HG03442 (cell line): Measurements from ENCODE around the gene RHOH.
A peak's percentile ranks its signal among the peaks of the same experiment; 100 is the strongest.
"Not testable (repeated sequence)": the region's sequence is repeated elsewhere in the genome, so short reads cannot be mapped to it uniquely, and the experiment has no call there.

Source experiments
- ATAC-seq: cut with Tn5 transposase; IDR thresholded peaks from one replicate; pipeline ENCODE4 v1.9.1; 2021; ENCODE audit warnings: mild to moderate bottlenecking, moderate library complexity; ENCODE audit not compliant: unreplicated experiment

RHOH gene

DNA sequence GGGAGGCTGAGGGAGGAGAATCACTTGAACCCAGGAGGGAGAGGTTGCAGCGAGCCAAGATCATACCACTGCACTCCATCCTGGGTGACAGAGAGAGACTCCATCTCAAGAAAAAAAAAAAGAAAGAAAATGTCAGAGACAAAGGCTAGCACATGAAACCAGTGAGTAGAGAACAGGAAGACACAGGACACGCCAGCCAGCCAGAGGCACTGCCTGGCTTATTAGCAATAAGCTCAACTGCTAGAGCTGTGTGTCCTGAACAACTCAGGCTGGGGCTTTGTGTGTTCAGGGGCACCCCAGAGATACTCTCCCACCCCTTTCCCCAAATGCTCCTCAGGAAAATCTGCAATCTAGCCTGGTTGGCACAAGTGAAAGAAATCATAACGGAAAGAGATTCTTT, 60.0 kb downstream of the RHOH start:
- no peak for ATAC-seq

DNA sequence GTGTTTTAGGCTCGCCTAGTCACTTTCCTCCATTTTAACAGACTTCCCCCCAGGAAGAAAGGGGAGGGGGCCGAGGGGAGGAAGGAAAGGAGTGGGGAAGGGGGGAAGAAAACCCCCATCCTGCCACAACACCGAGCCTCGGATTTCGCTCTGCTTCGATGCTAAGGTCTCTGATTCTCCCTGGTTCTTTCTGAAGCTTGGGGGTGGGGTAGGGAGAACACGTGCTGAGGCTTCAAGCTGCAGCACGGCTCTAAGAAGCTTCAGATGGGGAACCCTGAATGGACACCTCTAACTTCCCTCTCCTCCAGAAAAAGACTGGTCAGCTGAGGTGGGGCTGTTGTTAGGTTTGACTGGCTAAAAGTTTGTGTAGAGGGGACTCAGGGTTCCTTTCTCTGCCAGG, 61.8 kb downstream of the RHOH start:
- ATAC-seq: no peak

- no peak for ATAC-seq
Observed at GRCh38 chr4:40261231-40262076, 64.6 kb downstream of the RHOH start.

DNA sequence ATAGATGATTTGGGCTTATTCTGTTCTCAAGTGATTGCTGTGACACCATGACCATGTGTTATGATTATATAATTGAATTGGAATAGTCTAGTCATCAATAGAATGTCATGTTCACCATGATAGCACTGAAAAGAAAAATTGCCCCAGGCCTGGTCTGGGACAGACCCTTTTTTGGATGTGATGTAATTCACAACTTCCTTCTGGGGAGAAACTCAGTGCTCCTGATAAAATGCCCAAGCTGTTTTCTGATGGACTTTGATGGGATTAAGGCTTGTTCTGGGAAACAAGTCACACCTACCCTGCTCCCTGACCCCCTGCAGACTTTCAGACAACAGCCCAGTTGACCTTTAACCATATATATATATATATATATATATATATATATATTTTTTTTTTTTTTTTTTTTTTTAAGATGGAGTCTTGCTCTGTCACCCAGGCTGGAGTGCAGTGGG, 65.3 kb downstream of the RHOH start:
- ATAC-seq: no peak

DNA sequence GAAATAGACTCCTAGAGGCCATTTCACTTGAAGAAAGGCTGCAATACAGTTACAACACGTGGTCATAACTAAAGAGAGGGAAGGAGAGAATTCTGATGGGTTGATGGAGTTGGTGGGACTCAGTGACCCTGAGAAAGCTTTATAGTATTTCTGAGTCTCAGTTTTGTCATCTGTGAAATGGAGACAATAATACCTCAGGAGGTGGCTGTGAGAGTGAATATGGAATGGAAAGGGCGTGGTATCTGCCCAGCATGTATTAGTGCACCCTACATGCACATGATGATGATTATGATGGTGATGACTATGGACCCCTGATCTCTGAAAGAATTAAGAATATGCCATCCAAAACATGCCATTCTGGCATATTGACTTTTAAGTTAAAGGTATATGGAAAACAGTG, 66.0 kb downstream of the RHOH start:
- ATAC-seq: no peak

GRCh38 chr4:40264497-40264896, 67.7 kb downstream of the RHOH start:
- ATAC-seq: no peak

GRCh38 chr4:40264995-40265909, 68.4 kb downstream of the RHOH start:
- no peak for ATAC-seq

GRCh38 chr4:40265910-40266274, 69.1 kb downstream of the RHOH start:
- ATAC-seq: no peak

DNA sequence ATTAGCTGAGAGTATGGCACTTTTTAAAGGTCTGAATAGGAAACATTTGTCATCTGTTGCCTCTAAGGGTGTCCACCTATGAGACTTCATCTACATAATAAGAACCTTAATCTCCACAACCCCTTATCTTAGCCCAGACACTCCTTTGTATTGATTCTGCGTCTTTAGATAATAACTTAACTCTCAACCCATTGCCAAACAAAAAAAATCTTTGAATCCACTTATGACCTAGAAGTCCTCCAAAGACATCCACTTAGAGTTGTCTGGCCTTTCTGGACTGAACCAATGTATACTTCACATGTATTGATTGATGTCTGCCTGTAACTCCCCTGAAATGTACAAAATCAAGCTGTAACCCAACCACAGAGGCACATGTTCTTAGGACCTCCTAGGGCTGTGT, 72.3 kb downstream of the RHOH start:
- ATAC-seq: no peak

DNA sequence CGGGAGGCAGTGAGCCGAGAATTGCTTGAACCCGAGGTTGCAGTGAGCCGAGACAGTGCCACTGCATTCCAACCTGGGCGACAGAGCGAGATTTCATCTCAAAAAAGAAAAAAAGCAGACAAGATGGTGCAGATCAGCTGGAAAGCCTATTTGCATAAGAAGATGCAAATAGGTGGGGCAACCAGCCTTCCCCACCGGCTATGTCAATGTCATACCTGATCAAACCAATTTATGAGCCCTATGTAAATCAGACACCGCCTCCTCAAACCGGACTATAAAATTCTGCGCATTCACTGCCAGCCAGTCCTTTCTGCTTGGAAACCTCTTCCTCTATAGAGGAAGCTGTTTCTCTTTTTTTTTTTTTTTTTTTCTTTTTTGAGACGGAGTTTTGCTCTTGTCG, 73.8 kb downstream of the RHOH start:
- ATAC-seq: no peak

GRCh38 chr4:40275065-40275730, 78.4 kb downstream of the RHOH start:
- no peak for ATAC-seq

- no peak for ATAC-seq
Observed at GRCh38 chr4:40276546-40276945, 79.7 kb downstream of the RHOH start.

DNA sequence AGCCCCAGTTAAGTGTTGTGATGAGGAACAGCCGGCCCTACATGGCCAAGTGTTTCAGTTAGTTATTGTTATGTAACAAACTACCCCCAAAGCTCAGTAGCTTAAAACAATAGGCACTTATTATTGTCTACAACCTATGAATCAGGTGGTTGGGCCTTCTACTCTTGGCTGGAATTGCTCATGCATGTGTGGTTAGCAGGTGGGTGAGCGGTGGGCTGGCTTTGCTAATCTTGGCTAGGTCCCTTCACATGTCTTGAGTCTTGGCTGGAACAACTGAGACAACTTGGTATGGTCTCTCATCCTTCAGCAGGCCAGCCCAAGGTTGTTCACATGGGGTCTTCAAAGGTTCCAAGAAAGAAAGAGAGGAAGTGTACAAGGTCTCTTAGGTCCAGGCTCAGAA, 83.8 kb downstream of the RHOH start:
- ATAC-seq: no peak

DNA sequence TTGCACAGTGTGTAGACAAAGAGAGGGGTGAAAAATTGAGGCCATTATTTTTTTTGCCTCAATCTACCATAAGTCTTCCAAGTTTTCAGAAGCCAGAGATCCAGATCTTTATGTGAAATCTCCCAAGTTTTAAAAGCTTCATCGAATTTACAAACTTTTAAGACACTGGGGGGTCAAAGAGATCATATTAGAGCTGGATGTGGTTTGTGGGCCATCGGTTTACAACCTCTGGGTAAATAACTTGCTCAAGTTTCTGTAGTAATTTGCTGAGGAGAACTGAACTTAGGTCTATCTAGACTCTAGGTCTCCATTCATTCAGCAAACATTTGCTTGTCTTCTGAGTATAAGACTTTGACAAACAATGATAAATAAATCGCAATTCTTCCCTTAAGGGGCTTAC, 84.3 kb downstream of the RHOH start:
- no peak for ATAC-seq

GRCh38 chr4:40281913-40282312, 85.1 kb downstream of the RHOH start:
- no peak for ATAC-seq

DNA sequence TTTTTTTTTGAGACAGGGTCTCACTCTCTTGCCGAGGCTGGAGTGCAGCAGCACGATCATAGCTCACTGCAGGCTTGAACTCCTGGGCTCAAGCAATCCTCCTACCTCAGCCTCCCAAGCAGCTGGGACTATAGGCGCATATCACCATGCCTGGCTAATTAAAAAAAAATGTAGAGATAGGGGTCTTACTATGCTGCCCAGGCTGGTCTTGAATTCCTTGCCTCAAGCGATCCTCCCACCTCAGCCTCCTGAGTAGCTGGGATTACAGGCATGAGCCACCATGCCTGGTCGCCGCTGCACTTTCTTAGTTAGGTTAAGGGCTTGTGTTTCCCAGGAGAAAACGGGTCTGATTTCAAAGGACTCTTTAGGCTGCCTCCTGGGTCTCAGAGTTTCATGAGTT, 86.0 kb downstream of the RHOH start:
- ATAC-seq: not testable (repeated sequence)

DNA sequence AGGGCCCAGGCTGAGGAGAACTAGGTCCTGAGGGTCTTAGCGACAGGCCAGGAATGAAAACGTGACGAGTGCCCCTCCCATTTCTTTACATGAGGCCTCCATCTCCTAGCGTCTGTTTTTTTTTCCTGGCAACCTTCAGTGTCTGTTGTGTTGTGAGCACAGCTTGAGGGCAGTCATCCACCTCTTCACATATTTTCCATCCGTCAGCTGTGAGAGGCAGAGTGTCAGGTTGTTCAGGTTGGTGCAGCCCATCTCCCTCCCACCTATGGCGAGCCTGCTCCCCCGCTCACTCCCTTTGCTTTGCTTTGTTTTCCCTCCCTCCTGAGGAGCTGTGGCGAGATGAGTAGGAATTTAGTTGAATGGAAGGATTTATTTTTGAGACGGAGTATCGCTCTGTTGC, 86.6 kb downstream of the RHOH start:
- no peak for ATAC-seq

DNA sequence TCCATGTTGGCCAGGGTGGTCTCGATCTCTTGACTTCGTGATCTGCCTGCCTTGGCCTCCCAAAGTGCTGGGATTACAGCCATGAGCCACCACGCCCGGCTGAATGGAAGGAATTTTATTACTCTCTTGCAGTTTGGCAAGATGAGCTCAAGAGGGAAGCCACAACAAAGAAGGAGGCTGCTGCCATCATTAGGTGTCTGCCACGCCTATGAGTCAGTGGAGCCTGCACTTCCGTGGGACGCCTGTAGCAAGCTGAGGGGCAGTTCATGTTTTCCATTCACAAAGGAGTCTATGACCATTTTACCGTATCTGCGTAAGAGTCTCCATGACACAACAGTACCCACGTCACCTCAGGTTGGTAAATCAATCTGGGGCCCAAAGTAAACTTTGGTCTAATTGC, 87.1 kb downstream of the RHOH start:
- ATAC-seq: no peak

GRCh38 chr4:40285692-40286091, 88.9 kb downstream of the RHOH start:
- no peak for ATAC-seq

DNA sequence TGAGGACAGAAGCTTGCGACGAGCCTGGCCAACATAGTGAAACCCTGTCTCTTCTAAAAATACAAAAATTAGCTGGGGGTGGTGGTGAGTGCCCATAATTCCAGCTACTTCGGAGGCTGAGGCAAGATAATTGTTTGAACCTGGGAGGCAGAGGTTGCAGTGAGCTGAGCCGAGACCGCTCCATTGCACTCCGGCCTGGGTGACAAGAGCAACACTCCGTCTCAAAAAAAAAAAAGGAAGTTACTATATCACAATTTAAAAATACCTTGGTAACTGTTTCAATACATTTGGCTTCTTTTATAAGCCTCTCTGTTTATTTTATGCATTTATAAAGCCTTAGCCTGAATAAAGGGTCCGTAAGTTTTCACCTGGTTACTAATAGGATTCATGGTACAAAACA, 91.7 kb downstream of the RHOH start:
- no peak for ATAC-seq

DNA sequence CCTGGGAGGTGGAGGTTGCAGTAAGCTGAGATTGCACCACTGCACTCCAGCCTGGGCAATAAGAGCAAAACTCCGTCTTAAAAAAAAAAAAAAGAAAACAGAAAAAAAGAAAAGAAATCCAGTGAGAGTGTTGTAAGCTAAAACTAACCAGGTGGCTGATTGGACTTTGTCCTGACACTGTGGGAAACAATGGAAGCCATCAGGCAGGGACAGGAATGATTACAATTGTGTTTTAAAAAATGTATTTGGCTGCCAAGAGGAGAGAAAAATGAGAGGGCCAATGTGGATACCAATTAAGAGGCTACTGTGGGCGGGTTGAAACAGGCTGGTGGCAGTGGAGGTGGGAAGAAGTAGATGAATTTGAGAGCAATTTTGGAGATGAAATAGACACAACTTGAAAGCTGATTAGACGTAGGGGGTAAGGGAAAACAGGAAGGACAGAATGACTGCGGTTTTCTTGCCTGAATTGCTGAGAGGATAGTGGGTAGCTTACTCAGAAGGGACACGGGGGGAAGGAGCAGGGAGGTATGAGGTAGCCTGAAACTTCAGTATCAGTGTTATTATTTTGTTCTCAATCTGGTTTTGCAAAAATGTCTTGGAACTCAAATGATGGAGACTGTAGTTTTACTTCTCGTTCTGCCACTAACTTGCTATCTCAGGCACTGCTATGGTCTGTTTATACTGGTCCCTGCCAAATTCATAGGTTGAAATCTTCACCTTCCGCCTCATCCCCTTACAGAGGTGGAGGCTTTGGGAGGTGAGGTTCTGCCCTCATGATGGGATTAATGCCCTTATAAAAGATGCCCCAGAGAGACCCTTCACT, 92.7 kb downstream of the RHOH start:
- ATAC-seq: peak; percentile 74
